Measurements from ENCODE around the gene C5. TPM values are rescaled to one million over a fixed set of nuclear protein-coding genes. Genes with fewer than 3 reads are reported as not detected.

The C5 gene
- total RNA-seq, 1 experiment from 2014 or later, result 0.66 TPM

DNA sequence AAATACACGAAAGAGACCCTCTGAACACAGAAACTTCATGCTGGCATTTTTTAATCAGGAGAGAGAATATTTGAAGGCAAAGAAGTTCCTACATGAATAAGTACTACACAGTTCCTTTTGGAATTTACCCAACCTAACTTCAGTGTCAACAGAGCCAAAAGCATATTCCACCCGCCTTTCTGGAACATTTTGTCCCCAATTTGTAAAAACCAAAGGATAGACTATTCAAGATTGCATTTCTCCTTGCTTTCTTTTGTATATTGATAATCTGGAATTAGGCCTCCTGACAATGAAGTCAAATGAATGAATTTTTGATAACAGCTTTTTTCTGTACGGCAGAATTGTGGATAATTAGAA is 84.1 kb downstream of the C5 start:
- Histone ChIP-seq H3K4me2 (ENCODE audit: low read length) (no peak overlapping the region), H3K9me2 (ENCODE audit: insufficient read depth) (no peaks in the 10 kb centered on the region), H3K4me1 (ENCODE audit: control insufficient read depth in 1 of 2, insufficient read depth in 2 of 2, low read length in 2 of 2) (no peaks in the 10 kb centered on the region), H3K27me3 (ENCODE audit: insufficient read depth, low read length) (no peaks in the 10 kb centered on the region), H3K9ac (ENCODE audit: low read length) (no peak overlapping the region), H3K9me3 (ENCODE audit: control insufficient read depth in 1 of 2, insufficient read depth in 1 of 2, low read depth in 1 of 2, low read length in 2 of 2) (no peaks in the 10 kb centered on the region), H3K36me3 (ENCODE audit: control insufficient read depth in 1 of 2, insufficient read depth in 2 of 2, low read length in 2 of 2) (no peaks in the 10 kb centered on the region), H2AFZ (ENCODE audit: low read depth, low read length, poor library complexity, severe bottlenecking) (no peak overlapping the region), H3K79me2 (ENCODE audit: insufficient read depth, low read length) (no peaks in the 10 kb centered on the region), H3K27ac (ENCODE audit: low read depth, low read length) (no peak overlapping the region), H4K20me1 (ENCODE audit: insufficient read depth) (no peaks in the 10 kb centered on the region), H3K4me3 (replicated peaks in 1 of 2; ENCODE audit: low read depth in 1 of 2, low read length in 2 of 2) (no peak overlapping the region)
- ChIA-PET RAD21 (ENCODE audit: low non-redundant PET in 1 of 2, low total read pairs in 2 of 2, uncharacterized antibody in 2 of 2, unreplicated experiment in 2 of 2) (no interaction called here), POLR2A (no interaction called here), CTCF (interaction anchor here (1.5 kb wide), 1 partner anchor 15 kb away, joined by 6 read pairs; no protein-coding TSS in a partner anchor)
- BruUV-seq (replicated peaks), result no TSS peak
- ATAC-seq (no peak), DNase-seq (ENCODE audit: low read depth, low spot score) (no peak)
- no peak for TF ChIP-seq EZH2phosphoT487 (IDR thresholded peaks at IDR 0.05; ENCODE audit: borderline replicate concordance)
- TF ChIP-seq, protein P1, sequence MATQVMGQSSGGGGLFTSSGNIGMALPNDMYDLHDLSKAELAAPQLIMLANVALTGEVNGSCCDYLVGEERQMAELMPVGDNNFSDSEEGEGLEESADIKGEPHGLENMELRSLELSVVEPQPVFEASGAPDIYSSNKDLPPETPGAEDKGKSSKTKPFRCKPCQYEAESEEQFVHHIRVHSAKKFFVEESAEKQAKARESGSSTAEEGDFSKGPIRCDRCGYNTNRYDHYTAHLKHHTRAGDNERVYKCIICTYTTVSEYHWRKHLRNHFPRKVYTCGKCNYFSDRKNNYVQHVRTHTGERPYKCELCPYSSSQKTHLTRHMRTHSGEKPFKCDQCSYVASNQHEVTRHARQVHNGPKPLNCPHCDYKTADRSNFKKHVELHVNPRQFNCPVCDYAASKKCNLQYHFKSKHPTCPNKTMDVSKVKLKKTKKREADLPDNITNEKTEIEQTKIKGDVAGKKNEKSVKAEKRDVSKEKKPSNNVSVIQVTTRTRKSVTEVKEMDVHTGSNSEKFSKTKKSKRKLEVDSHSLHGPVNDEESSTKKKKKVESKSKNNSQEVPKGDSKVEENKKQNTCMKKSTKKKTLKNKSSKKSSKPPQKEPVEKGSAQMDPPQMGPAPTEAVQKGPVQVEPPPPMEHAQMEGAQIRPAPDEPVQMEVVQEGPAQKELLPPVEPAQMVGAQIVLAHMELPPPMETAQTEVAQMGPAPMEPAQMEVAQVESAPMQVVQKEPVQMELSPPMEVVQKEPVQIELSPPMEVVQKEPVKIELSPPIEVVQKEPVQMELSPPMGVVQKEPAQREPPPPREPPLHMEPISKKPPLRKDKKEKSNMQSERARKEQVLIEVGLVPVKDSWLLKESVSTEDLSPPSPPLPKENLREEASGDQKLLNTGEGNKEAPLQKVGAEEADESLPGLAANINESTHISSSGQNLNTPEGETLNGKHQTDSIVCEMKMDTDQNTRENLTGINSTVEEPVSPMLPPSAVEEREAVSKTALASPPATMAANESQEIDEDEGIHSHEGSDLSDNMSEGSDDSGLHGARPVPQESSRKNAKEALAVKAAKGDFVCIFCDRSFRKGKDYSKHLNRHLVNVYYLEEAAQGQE (IDR thresholded peaks at IDR 0.05; ENCODE audit: low read depth), result no peak
- no peak for TF ChIP-seq POLR2AphosphoS5 (IDR thresholded peaks at IDR 0.05; ENCODE audit: low read depth, low read length)
- no peak for TF ChIP-seq JUND (IDR thresholded peaks at IDR 0.05)
- TF ChIP-seq SIN3A (IDR thresholded peaks at IDR 0.05; ENCODE audit: low read depth), result no peak
- TF ChIP-seq, protein P2, sequence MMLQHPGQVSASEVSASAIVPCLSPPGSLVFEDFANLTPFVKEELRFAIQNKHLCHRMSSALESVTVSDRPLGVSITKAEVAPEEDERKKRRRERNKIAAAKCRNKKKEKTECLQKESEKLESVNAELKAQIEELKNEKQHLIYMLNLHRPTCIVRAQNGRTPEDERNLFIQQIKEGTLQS (IDR thresholded peaks at IDR 0.05), result no peak
- TF ChIP-seq, protein P3, sequence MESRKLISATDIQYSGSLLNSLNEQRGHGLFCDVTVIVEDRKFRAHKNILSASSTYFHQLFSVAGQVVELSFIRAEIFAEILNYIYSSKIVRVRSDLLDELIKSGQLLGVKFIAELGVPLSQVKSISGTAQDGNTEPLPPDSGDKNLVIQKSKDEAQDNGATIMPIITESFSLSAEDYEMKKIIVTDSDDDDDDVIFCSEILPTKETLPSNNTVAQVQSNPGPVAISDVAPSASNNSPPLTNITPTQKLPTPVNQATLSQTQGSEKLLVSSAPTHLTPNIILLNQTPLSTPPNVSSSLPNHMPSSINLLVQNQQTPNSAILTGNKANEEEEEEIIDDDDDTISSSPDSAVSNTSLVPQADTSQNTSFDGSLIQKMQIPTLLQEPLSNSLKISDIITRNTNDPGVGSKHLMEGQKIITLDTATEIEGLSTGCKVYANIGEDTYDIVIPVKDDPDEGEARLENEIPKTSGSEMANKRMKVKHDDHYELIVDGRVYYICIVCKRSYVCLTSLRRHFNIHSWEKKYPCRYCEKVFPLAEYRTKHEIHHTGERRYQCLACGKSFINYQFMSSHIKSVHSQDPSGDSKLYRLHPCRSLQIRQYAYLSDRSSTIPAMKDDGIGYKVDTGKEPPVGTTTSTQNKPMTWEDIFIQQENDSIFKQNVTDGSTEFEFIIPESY (IDR thresholded peaks at IDR 0.05; ENCODE audit: extremely low read depth, insufficient replicate concordance, low read length), result no peak
- TF ChIP-seq RAD21 (IDR thresholded peaks at IDR 0.05; ENCODE audit: low read depth), result no peak
- no peak for TF ChIP-seq CEBPB (IDR thresholded peaks at IDR 0.05; ENCODE audit: low read depth)
- TF ChIP-seq, protein P4, sequence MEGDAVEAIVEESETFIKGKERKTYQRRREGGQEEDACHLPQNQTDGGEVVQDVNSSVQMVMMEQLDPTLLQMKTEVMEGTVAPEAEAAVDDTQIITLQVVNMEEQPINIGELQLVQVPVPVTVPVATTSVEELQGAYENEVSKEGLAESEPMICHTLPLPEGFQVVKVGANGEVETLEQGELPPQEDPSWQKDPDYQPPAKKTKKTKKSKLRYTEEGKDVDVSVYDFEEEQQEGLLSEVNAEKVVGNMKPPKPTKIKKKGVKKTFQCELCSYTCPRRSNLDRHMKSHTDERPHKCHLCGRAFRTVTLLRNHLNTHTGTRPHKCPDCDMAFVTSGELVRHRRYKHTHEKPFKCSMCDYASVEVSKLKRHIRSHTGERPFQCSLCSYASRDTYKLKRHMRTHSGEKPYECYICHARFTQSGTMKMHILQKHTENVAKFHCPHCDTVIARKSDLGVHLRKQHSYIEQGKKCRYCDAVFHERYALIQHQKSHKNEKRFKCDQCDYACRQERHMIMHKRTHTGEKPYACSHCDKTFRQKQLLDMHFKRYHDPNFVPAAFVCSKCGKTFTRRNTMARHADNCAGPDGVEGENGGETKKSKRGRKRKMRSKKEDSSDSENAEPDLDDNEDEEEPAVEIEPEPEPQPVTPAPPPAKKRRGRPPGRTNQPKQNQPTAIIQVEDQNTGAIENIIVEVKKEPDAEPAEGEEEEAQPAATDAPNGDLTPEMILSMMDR (IDR thresholded peaks at IDR 0.05 in 2 of 3, conservative IDR thresholded peaks at IDR 0.05 in 1 of 3; ENCODE audit: borderline replicate concordance in 1 of 3, insufficient read depth in 1 of 3, low read depth in 2 of 3, low read length in 2 of 3), result no peak
- TF ChIP-seq CBX3 (IDR thresholded peaks at IDR 0.05; ENCODE audit: low read depth), result no peak
- no peak for TF ChIP-seq FOSL1 (IDR thresholded peaks at IDR 0.05; ENCODE audit: low read depth)
- TF ChIP-seq ZFX (IDR thresholded peaks at IDR 0.05), result no peak
- TF ChIP-seq SP1 (IDR thresholded peaks at IDR 0.05; ENCODE audit: low read depth), result no peak
- no peak for TF ChIP-seq EGR1 (IDR thresholded peaks at IDR 0.05; ENCODE audit: low read depth)
- no peak for TF ChIP-seq ZNF274 (IDR thresholded peaks at IDR 0.05; ENCODE audit: low read depth, low read length)
- TF ChIP-seq POLR2A (IDR thresholded peaks at IDR 0.05; ENCODE audit: borderline replicate concordance, extremely low read depth, insufficient read depth, insufficient read length), result no peak
- no peak for TF ChIP-seq EZH2 (IDR thresholded peaks at IDR 0.05)
- intact Hi-C loops (cut with micrococcal nuclease), result no loop called here

Measured in HCT116 (cell line).